PFSK-1 (cell line): Measurements from ENCODE around the gene COA8.

Source experiments
- FOXP2 ChIP-seq: optimal IDR thresholded peaks from 2 replicates; pipeline ENCODE3; 2011; ENCODE audit warnings: borderline replicate concordance, control low read depth, inconsistent platforms; ENCODE audit not compliant: insufficient read depth; ENCODE audit errors: extremely low read length, extremely low read depth
- POLR2AphosphoS5 ChIP-seq: IDR thresholded peaks from 2 replicates; pipeline ENCODE4 v1.6.1; 2012; ENCODE audit warnings: low read depth, mild to moderate bottlenecking, control low read depth, low read length, moderate library complexity
- REST ChIP-seq, 2 experiments: IDR thresholded peaks; 2 replicates each; pipeline versions ENCODE4 v1.6.1 to v1.8.0; 2011 to 2012; ENCODE audit warnings: low read depth in 2 of 2, low read length in 2 of 2, control low read depth in 1 of 2, inconsistent platforms in 1 of 2, mild to moderate bottlenecking in 1 of 2, moderate library complexity in 1 of 2; ENCODE audit not compliant: insufficient read depth in 1 of 2
- SIN3A ChIP-seq: IDR thresholded peaks from 2 replicates; pipeline ENCODE4 v1.6.1; 2012; ENCODE audit warnings: mild to moderate bottlenecking, low read length, moderate library complexity, borderline replicate concordance; ENCODE audit not compliant: insufficient read depth
- TAF1 ChIP-seq: IDR thresholded peaks from 2 replicates; pipeline ENCODE4 v1.6.1; 2012; ENCODE audit warnings: low read length, control low read depth, borderline replicate concordance; ENCODE audit not compliant: insufficient read depth

Gene COA8

GRCh38 chr14:103520657-103521437, 41.9 kb upstream of the COA8 start:
- TF ChIP-seq FOXP2 (no peak), TAF1 (no peak), POLR2AphosphoS5 (no peak), REST (IDR thresholded peaks at IDR 0.05; ENCODE audit: insufficient read depth in 1 of 2, low read depth in 2 of 2, low read length in 2 of 2) (no peak), SIN3A (no peak)

- no peak for TF ChIP-seq SIN3A
- TF ChIP-seq FOXP2: no peak
- TF ChIP-seq TAF1: no peak
- TF ChIP-seq REST (IDR thresholded peaks at IDR 0.05; ENCODE audit: insufficient read depth in 1 of 2, low read depth in 2 of 2, low read length in 2 of 2): no peak
- no peak for TF ChIP-seq POLR2AphosphoS5
Measured at GRCh38 chr14:103521438-103521950, 41.3 kb upstream of the COA8 start.

- no peak for TF ChIP-seq FOXP2
- no peak for TF ChIP-seq REST (IDR thresholded peaks at IDR 0.05; ENCODE audit: insufficient read depth in 1 of 2, low read depth in 2 of 2, low read length in 2 of 2)
- no peak for TF ChIP-seq TAF1
- no peak for TF ChIP-seq POLR2AphosphoS5
- TF ChIP-seq SIN3A: no peak
Measured at GRCh38 chr14:103521951-103522563, 40.7 kb upstream of the COA8 start.

GRCh38 chr14:103522649-103523574, 39.8 kb upstream of the COA8 start, which contains the start of gene CKB:
TSS of gene CKB (minus strand) at chr14:103522830. CDS start at chr14:103522493, 337 bp downstream.
- TF ChIP-seq POLR2AphosphoS5 (peak; percentile 22; the same call in 1 of the 2 replicates), REST (IDR thresholded peaks at IDR 0.05; ENCODE audit: insufficient read depth in 1 of 2, low read depth in 2 of 2, low read length in 2 of 2) (no peak), TAF1 (0 out of 2 replicates have a peak, but pooled peaks have one; percentile 25), FOXP2 (no peak), SIN3A (no peak)
